ENCODE measurements around the gene SOWAHD.

Gene SOWAHD

DNA sequence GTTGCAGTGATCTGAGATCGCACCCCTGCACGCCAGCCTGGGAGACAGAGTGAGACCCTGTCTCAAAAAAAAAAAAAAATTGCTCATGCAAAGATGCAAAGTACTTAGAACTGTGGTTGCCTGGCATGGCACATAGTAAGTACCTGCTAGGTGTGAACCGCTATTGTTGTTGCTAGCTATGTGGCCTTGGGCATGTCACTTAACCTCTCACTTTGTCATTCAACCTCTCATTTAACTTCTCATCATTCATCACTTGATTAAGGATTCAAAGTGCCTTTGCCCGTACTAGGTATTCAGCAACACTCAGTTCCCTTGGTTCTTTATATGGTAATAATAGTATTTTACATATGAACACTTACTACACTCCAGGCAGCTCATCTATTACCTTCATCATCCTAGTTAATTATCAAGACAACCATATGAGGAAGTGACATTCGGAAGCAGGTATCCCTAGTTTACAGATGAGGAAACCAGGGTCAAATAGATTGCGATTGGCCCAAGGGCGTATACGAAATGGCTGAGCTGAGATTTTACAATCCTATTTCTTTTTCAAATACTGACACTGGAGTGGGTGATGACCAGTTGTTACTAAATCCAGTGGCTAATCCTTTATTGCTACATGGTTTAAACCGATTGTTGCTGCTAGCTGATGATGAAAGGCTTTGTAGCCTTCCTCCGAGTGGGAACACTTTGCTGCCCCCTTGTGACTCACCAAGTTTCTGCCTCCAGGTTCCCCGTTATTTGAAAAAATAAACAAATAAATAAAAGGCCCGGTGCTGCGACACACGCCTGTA, 28.8 kb upstream of the SOWAHD start:
- TF ChIP-seq POLR2AphosphoS5 (IDR thresholded peaks at IDR 0.05; ENCODE audit: low read depth) (no peak), SPI1 (IDR thresholded peaks at IDR 0.05; ENCODE audit: borderline replicate concordance, low read depth) (peak; percentile 66; the same call in 1 of the 2 replicates), GABPA (IDR thresholded peaks at IDR 0.05; ENCODE audit: low read depth) (no peak)
- TF ChIP-seq, protein P1, sequence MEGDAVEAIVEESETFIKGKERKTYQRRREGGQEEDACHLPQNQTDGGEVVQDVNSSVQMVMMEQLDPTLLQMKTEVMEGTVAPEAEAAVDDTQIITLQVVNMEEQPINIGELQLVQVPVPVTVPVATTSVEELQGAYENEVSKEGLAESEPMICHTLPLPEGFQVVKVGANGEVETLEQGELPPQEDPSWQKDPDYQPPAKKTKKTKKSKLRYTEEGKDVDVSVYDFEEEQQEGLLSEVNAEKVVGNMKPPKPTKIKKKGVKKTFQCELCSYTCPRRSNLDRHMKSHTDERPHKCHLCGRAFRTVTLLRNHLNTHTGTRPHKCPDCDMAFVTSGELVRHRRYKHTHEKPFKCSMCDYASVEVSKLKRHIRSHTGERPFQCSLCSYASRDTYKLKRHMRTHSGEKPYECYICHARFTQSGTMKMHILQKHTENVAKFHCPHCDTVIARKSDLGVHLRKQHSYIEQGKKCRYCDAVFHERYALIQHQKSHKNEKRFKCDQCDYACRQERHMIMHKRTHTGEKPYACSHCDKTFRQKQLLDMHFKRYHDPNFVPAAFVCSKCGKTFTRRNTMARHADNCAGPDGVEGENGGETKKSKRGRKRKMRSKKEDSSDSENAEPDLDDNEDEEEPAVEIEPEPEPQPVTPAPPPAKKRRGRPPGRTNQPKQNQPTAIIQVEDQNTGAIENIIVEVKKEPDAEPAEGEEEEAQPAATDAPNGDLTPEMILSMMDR (IDR thresholded peaks at IDR 0.05; ENCODE audit: insufficient read depth, low read length), result peak; percentile 20
- TF ChIP-seq, protein P2, sequence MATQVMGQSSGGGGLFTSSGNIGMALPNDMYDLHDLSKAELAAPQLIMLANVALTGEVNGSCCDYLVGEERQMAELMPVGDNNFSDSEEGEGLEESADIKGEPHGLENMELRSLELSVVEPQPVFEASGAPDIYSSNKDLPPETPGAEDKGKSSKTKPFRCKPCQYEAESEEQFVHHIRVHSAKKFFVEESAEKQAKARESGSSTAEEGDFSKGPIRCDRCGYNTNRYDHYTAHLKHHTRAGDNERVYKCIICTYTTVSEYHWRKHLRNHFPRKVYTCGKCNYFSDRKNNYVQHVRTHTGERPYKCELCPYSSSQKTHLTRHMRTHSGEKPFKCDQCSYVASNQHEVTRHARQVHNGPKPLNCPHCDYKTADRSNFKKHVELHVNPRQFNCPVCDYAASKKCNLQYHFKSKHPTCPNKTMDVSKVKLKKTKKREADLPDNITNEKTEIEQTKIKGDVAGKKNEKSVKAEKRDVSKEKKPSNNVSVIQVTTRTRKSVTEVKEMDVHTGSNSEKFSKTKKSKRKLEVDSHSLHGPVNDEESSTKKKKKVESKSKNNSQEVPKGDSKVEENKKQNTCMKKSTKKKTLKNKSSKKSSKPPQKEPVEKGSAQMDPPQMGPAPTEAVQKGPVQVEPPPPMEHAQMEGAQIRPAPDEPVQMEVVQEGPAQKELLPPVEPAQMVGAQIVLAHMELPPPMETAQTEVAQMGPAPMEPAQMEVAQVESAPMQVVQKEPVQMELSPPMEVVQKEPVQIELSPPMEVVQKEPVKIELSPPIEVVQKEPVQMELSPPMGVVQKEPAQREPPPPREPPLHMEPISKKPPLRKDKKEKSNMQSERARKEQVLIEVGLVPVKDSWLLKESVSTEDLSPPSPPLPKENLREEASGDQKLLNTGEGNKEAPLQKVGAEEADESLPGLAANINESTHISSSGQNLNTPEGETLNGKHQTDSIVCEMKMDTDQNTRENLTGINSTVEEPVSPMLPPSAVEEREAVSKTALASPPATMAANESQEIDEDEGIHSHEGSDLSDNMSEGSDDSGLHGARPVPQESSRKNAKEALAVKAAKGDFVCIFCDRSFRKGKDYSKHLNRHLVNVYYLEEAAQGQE (IDR thresholded peaks at IDR 0.05; ENCODE audit: insufficient replicate concordance, low read depth), result no peak
- DNase-seq (ENCODE audit: low read depth in 1 of 2, low spot score in 1 of 2), result peak in 1 of 2 experiments; percentile 88
- H3K27me3 ChIP-seq (ENCODE audit: insufficient read depth, poor library complexity, severe bottlenecking), result no peaks in the 10 kb centered on the region
- H3K27ac ChIP-seq (replicated peaks), result no peak overlapping the region; the same call in 1 of the 2 replicates
- no peak overlapping the region for H3K4me3 ChIP-seq (replicated peaks; ENCODE audit: insufficient read depth, low read length)

DNA sequence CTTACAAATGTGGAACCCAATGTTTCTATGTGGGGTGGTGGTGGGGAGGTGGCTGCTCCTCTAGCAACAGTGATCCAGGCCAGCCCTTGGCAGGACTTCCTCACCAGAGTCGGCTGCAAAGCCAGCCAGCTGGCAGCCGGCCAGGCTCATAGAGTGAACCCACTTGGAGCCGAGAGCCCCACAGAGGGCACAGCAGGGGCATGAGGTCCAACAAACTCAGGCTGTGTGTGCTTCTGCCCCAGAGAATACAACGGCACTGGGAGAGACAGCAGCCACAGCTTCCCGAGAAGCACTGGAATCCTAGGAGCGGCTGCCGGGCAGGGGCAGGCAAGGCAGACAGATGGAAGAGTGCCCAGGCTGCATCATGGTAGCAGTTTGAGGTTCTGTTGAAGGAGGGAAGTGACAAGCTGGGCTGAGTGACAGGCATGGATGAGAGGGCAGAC, 23.5 kb upstream of the SOWAHD start:
- TF ChIP-seq GABPA (IDR thresholded peaks at IDR 0.05; ENCODE audit: low read depth) (no peak), SPI1 (IDR thresholded peaks at IDR 0.05; ENCODE audit: borderline replicate concordance, low read depth) (peak; percentile 56; the same call in 1 of the 2 replicates), POLR2AphosphoS5 (IDR thresholded peaks at IDR 0.05; ENCODE audit: low read depth) (peak; percentile 39; the same call in 1 of the 2 replicates)
- TF ChIP-seq, protein P1 (IDR thresholded peaks at IDR 0.05; ENCODE audit: insufficient read depth, low read length), result no peak
- TF ChIP-seq, protein P2 (IDR thresholded peaks at IDR 0.05; ENCODE audit: insufficient replicate concordance, low read depth), result no peak
- Histone ChIP-seq H3K27ac (replicated peaks) (peak overlapping the region; percentile 67), H3K27me3 (ENCODE audit: insufficient read depth, poor library complexity, severe bottlenecking) (no peaks in the 10 kb centered on the region), H3K4me3 (replicated peaks; ENCODE audit: insufficient read depth, low read length) (no peak overlapping the region)
- DNase-seq (ENCODE audit: low read depth in 1 of 2, low spot score in 1 of 2), result peak in 1 of 2 experiments; percentile 90

DNA sequence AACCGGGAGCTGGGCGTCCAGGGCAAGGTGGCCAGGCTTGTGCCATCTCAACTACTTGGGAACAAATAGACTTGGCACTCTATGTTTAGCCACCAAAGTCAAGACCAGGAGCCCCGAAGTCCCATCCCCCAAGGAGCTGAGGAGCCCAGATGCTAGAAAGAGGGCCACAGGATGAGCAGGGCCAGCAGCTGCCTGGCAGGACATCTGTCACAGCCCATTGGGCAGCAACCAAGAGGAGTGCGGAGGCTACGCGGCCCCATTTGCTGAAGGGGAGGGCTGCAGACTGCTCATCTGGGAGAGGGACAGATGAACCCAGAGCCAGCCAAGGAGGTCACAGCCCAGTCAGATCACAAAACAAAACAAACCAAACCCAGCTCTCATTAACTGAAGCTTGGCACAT, 22.9 kb upstream of the SOWAHD start:
- no peak for DNase-seq (ENCODE audit: low read depth in 1 of 2, low spot score in 1 of 2)
- TF ChIP-seq, protein P1 (IDR thresholded peaks at IDR 0.05; ENCODE audit: insufficient read depth, low read length), result no peak
- no peak for TF ChIP-seq GABPA (IDR thresholded peaks at IDR 0.05; ENCODE audit: low read depth)
- no peak for TF ChIP-seq SPI1 (IDR thresholded peaks at IDR 0.05; ENCODE audit: borderline replicate concordance, low read depth)
- TF ChIP-seq, protein P2 (IDR thresholded peaks at IDR 0.05; ENCODE audit: insufficient replicate concordance, low read depth), result no peak
- TF ChIP-seq POLR2AphosphoS5 (IDR thresholded peaks at IDR 0.05; ENCODE audit: low read depth), result no peak
- H3K4me3 ChIP-seq (replicated peaks; ENCODE audit: insufficient read depth, low read length), result no peak overlapping the region
- no peaks in the 10 kb centered on the region for H3K27me3 ChIP-seq (ENCODE audit: insufficient read depth, poor library complexity, severe bottlenecking)
- peak overlapping the region; percentile 67 for H3K27ac ChIP-seq (replicated peaks)

Data from HL-60 (cell line).